HG02885 (cell line): ENCODE measurements around the gene FBXL13.
"Not testable (repeated sequence)": the region's sequence is repeated elsewhere in the genome, so short reads cannot be mapped to it uniquely, and the experiment has no call there.

Experiments used
- ATAC-seq: cut with Tn5 transposase; IDR thresholded peaks from one replicate; pipeline ENCODE4 v1.9.1; 2021; ENCODE audit warnings: mild to moderate bottlenecking; ENCODE audit not compliant: unreplicated experiment, poor library complexity

Gene FBXL13

DNA sequence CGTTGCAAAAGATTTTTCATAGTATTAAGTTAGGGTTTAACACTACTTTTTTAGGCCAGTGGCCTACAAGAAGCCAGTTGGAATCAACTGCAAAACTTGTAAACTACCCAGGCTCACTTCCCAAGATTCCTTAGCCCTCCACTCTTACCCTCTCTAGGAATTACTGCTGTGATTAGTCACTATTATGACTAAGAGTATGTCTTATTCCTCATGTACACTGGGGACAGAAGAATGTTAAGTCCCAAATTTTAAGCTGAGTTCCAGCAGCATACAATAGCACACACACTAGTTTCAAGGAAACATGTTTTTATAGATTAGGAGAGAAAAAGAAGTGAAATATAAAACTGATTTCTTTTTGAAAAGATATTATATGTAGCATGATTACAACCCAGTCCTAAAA is 42.8 kb downstream of the FBXL13 start:
- no peak for ATAC-seq

DNA sequence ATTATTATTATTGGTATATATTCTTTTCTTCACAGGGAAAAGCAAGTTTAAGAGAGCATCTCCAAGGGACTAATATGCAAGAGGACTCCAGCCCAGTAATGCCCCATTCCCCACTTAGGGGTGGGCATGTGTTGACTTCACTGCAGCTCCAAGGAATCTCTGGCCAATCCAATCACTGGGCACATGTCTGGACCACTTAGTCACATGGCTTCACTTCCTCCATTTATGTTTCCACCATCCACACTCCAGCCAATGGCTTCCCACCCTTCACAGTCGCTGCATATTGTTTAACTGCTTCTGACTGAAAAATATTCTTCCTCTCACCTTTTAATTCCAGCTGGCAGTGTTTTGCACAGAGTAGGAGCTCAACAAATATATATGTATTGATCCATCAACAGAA is 43.6 kb downstream of the FBXL13 start:
- ATAC-seq = no peak

DNA sequence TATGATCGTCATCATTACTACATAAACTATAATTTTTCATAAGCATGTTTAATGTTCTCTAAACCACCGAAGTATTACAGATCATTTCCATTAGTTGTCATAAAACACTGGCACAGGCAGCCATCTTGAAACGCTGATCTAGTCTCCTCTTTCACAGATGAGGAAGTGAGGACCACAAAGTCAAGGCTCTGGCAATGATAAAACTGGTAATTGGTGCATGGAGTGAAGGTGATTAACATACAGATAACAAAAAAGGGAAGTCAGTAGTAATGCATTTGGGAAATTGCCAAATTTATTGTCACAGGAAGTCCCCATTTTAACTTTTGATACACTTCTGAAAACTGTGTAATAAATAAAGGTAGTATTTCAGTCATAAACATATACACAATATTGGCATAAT is 49.3 kb downstream of the FBXL13 start:
- ATAC-seq = no peak

DNA sequence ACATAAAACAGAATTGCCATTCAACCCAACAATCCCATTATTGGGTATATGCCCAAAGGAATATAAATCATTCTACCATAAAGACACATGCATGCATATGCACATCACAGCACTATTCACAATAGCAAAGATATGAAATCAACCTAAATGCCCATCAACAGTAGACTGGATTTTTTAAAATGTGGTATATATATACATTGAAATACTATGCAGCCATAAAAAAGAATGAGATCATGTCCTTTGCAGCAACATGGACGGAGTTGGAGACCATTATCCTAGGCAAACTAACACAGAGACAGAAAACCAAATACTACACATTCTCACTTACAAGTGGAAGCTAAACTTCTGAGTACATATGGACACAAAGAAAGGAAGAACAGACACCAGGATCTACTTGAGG is 51.0 kb downstream of the FBXL13 start:
- not testable (repeated sequence) for ATAC-seq

DNA sequence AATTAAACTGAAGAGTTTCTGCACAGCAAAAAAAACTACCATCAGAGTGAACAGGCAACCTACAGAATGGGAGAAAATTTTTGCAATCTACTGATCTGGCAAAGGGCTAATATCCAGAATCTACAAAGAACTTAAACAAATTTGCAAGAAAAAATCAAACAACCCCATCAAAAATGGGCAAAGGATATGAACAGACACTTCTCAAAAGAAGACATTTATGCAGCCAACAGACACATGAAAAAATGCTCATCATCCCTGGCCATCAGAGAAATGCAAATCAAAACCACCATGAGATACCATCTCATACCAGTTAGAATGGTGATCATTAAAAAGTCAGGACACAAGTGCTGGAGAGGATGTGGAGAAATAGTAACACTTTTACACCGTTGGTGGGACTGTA is 53.1 kb downstream of the FBXL13 start:
- not testable (repeated sequence) for ATAC-seq

DNA sequence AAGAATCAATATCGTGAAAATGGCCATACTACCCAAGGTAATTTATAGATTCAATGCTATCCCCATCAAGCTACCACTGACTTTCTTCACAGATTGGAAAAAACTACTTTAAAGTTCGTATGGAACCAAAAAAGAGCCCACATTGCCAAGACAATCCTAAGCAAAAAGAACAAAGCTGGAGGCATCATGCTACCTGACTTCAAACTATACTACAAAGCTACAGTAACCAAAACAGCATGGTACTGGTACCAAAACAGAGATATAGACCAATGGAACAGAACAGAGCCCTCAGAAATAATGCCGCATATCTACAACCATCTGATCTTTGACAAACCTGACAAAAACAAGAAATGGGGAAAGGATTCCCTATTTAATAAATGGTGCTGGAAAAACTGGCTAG is 53.7 kb downstream of the FBXL13 start:
- ATAC-seq = not testable (repeated sequence)

DNA sequence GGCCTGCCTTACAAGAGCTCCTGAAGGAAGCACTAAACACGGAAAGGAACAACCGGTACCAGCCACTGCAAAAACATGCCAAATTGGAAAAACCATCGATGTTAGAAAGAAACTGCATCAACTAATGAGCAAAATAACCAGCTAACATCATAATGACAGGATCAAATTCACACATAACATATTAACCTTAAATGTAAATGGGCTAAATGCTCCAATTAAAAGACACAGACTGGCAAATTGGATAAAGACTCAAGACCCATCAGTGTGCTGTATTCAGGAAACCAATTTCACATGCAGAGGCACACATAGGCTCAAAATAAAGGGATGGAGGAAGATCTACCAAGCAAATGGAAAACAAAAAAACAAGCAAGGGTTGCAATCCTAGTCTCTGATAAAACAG is 56.3 kb downstream of the FBXL13 start:
- not testable (repeated sequence) for ATAC-seq

DNA sequence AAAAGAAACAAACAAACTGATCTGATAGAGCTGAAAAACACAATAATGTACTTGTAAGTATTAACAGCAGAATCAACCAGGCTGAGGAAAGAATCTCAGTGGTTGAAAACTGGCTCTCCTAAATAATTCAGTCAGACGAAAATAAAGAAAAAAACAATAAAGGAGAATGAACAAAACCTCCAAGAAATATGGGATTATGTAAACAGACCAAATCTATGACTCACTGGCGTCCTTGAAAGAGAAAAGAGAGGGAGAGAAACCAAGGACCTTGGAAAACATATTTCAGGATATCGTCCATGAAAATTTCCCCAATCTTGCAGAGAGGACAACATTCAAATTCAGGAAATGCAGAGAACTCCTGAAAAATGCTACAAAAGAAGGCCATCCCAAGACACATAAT is 62.9 kb downstream of the FBXL13 start:
- no peak for ATAC-seq

DNA sequence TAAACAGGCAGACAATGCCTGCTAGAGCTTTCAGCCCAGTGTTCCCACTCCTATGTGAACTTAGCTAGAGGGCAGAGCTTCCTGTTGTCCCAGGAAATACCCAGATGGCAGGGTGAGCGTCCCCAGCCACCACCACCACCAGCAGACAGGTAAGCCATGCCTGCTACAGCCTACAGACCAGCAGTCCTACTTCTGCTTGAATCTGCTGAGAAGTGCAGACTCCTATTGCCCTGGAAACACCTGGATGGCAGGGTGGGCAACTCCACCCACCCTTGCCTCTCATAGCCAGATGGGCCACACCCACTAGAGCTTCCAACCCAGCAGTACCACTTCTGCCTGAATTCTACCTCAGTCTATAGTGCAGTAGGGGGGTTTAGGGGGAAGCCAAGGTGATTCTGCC is 64.4 kb downstream of the FBXL13 start:
- ATAC-seq = no peak

DNA sequence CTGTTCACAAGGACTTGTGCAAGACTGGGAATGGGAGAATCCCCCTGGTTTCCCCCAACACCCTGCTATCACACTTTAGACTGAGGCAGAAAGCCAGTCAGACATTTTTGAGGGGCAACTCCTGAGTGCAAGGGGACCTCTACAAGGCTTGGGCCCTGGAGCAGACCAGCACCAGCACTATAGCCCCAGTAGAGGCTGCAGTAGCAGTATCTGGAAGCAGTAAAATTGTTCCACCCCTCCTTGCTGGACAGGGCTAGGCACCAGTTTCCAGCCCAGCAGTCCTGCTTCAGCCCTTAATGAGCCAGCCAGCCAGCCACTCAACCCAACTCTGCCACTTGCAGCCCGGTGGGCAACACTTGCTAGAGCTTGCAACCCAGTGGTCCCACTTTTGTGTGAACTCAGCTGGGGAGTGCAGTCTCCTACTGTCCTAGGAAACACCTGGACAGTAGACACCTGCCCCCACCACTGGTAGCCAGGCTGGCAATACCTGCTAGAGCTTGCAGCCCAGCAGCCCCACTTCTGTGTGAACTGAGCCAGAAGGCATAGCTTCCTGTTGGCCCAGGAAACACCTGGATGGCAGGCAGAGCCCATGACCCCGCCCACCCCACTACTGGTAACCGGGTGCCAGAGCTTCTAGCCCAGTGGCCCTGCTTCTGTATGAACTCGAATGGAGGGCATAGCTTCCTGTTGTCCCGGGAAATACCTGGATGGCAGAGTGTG is 65.0 kb downstream of the FBXL13 start:
- ATAC-seq = no peak

DNA sequence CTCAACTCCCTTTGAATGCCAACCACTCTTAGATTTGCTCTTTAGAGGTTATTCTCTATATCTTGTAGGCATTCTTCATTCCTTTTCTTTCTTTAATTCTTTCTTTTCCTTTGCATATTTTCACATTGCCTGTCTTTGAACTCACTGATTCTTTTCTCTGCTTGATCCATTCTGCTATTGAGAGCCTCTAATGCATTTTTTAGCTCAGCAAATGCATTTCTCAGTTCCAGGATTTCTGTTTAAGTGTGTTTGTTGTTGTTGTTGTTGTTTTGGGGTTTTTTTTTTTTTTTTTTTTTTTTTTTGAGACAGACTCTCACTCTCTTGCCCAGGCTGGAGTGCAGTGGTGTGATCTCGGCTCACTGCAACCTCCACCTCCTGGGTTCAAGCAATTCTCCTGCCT is 71.6 kb downstream of the FBXL13 start:
- no peak for ATAC-seq

DNA sequence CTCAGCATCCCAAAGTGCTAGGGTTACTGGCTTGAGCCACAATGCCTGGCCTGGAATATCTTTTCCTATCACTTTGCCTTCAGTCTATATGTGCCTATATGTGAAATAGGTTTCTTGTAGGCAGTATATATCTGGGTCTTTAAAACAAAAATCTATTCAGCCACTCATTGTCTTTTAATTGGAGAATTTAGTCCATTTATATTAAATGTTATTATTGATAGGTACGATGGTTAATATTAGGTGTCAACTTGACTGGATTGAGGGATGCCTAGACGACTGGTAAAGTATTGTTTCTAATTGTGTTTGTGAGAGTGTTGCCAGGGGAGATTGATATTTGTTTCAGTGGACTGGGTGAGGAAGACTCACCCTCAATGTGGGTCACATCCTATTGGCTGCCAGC is 73.4 kb downstream of the FBXL13 start:
- ATAC-seq = no peak

DNA sequence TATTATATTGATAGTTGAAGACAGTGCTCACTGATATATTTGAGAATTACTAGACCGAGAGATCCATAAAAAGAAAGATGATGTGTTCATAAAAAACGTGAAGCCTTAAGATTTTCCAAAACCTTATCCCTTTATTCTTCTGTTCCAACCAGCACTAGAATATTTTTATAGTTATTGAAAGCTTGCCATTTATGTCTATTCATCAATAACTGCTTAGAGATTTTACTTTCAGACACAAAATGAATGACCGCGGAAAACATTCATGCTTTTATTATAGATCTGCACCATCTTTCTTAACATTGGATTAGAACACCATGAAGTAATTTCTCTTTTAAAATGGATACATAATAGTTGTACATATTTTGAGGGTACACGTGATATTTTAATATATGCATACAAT is 77.6 kb downstream of the FBXL13 start:
- no peak for ATAC-seq

DNA sequence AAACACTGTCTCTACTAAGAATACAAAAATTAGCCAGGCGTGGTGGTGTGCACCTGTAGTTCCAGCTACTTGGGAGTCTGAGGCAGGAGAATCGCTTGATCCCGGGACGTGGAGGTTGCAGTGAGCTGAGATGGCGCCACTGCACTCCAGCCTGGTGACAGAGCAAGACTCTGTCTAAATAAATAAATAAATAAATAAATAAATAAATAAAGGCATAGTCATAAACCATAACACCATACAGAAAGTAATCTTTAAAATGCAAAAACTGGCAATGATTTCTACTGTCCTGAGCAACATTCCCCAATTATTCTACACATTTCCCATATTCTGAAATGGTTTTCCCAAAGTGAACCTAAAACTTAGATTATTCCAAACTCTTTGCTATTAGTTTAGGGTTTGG is 79.0 kb downstream of the FBXL13 start:
- ATAC-seq = not testable (repeated sequence)

DNA sequence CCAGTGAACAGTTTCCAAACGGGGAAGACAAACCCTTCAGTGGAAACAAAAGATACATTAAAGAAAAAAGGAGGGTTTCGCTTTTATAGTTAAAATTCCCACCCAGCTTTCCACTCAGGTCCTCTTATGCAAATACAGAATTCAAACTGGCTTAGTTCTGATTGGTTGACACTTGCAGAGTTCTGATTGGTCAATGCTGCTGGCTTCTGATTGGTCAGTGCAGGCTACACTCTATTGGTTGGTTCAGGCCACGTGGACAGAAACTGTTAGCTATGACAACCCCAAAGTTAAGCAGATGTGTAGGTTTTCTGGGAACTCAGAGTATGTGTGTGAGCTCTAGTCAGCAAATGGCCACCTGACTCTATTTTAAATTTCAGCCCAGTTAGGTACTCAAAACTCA is 80.0 kb downstream of the FBXL13 start:
- no peak for ATAC-seq

DNA sequence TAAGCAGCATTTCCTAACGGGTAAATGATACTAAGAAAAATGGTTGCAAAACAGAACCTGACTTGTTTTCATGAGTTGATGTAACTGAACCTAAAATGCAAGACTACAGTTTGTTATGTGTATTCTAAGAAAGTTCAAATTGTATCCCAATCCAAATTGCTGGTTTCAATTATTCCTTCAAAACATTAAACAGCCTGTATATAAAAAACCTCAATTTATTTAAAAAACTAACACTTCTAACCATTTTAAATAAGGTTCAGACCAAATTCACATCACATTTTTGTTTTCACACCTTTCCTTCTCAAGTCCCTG is 80.9 kb downstream of the FBXL13 start:
- ATAC-seq = no peak

DNA sequence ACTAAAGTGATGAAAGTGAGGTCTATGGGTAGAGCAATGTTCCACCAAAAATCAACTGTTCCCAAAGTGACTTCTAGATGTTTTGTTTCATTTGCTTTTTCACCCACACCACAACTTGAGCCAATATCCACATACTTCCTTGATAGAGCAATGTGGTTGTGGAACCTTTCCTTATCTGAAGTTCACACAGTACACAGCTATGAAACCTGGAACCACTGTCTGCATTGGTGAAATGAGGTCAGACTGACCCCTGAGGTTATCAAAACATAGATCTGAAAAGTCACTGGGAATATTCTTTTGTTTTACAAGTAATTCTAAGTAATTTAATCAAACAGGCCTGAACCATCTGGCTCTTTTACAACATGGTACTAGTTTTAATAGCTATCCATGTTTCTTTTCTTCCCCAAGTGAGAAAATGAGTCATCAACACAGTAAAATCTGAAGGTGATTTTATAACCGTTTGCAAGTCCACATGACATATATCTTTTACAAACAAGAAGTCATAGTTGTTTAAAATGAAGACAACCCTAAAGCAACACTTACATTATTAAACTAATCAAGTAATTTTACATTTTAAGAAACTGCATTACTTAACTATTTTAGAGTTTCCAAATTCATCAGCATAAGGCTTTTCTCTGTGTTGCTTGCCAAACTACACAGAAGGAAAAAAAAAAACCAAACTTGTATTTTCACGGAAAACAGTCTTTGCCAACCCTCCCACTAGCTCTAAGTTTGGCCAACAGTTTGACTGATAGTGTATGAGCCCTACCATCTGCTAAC is 81.5 kb downstream of the FBXL13 start:
- ATAC-seq = no peak

DNA sequence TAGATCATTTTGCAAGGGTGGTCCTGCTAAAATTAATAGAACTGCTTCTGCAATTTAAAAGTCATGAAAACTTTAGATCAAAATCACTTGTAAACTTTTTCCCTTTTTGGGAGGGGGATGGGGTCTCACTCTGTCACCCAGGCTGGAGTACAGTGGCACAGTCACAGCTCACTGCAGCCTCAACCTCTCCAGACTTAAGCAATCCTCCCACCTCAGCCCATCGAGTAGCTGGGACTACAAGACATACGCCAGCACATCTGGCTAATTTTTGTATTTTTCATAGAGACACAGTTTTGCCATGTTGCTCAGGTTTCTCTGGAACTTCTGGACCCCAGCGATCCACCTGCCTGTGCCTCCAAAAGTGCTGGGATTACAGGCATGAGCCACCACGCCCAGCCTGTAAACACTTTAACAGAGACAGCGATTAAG is 82.1 kb downstream of the FBXL13 start:
- ATAC-seq = no peak

DNA sequence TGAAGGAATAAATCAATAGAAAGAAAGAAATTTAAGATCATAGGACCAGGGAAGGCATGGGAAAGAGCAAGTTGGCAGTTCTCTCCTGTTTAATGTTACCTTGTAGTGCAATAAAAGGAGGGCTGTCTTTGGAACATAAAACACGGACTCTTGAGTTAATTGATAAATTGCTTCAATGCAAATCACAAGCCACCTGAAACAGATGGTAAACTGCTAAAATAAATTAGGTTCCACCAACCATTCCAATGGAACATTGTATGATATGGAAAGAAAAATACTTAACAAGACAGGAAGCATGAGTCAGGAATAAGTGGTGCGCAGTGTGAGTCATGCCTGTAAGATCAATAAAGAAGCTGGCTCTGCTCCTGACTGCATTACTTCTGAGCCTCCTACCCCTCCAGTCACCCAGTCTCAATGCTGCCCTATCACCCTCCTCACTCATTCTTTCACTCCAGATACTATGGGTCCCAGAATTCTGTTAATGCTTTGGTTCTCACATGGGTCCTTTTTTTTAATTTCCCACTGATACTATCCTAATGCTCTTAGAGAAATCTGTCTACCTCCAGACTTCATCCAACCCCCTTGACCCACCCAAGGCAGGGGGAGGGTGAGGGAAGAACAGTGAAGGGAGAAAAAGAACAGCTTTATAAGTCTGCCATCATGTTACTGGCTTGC is 82.9 kb downstream of the FBXL13 start:
- no peak for ATAC-seq

DNA sequence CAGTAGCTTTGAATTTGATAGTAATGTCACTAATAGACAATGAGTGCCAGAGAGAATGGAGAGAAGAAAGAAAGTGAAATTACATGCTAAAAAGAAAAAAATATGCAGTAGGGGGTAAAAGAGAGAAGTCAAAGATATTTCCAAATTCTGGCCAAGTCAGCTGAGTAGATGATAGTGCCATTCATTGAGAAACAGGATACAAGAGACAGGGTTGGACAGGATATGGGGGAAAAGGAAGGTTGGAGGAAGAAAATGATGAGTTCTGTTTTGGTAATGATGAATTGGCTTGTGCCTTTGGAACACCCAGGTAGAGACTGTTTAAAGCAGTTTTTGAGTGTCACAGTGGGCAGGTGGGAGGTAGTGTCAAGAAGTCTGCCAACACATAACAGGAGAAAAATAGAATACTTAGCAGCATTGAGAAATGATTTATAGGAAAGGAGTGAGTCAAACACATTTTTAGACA is 83.5 kb downstream of the FBXL13 start:
- ATAC-seq = no peak

DNA sequence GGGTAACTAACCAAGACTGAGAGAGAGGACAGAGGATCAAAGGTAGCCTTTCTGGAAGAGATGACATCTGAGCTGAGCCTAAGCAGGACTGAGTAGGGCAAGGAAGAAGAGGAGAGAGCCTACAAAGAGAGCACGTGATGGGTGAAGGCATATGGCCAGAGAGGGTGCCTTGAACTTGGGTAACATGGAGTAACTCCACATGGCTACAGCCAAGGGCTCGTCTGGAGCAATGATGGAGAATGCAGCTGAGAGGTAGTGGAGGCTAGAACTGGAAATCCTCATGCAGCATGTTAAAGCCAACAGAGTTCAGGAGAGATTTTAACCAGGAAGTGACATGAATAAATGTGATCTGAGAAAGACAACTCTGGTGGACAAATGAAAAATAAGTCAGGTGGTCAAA is 84.0 kb downstream of the FBXL13 start:
- ATAC-seq = no peak
